OCI-LY7 (cell line): Measurements from ENCODE around the gene PLCB1. TPM values are rescaled to one million over a fixed set of nuclear protein-coding genes. Genes with fewer than 3 reads are reported as not detected.

ENCODE experiments used
- BruUV-seq: library from RNA; stranded (reverse); fragments of 400-500 nt; replicated peaks from 2 replicates; lab custom pipeline; 2021; lab: Mats Ljungman, UMichigan
- CTCF ChIA-PET: fragments of 300-600 bp; sonication (Branson Sonifier 250); formaldehyde crosslinking; loops from one replicate; lab custom pipeline; 2022; ENCODE audit warnings: antibody characterized with exemption; ENCODE audit not compliant: unreplicated experiment; lab: Charles Lee
- POLR2A ChIA-PET: fragments of 300-600 bp; sonication (Branson Sonifier 250); formaldehyde crosslinking; loops from one replicate; lab custom pipeline; 2022; ENCODE audit warnings: antibody characterized with exemption; lab: Charles Lee
- DNase-seq: peaks from one replicate; pipeline ENCODE4 v3.0.0-alpha.2; 2015; ENCODE audit warnings: low spot score
- H2AFZ ChIP-seq: fragments of 200-600 bp; sonication (generic), shearing (Covaris generic); 2 replicates; pipeline ENCODE4 v1.6.1; 2014; ENCODE audit warnings: mild to moderate bottlenecking, antibody characterized with exemption, low read length, moderate library complexity
- H3K27ac ChIP-seq: fragments of 200-600 bp; sonication (generic); 2 replicates; pipeline ENCODE4 v1.5.1; 2014; ENCODE audit warnings: mixed run types, low read depth, mild to moderate bottlenecking, moderate library complexity, low read length, inconsistent platforms; ENCODE audit not compliant: poor library complexity, severe bottlenecking
- H3K36me3 ChIP-seq: fragments of 200-600 bp; sonication (generic); 2 replicates; pipeline ENCODE4 v1.6.1; 2014; ENCODE audit warnings: mild to moderate bottlenecking, antibody characterized with exemption, low read length, moderate library complexity, mixed read lengths; ENCODE audit not compliant: insufficient read depth
- H3K4me1 ChIP-seq: fragments of 200-600 bp; sonication (generic); 2 replicates; pipeline ENCODE4 v1.5.1; 2014; ENCODE audit warnings: mild to moderate bottlenecking, low read length; ENCODE audit not compliant: insufficient read depth, poor library complexity, severe bottlenecking
- H3K4me2 ChIP-seq: fragments of 200-600 bp; sonication (generic); 2 replicates; pipeline ENCODE4 v1.6.1; 2014; ENCODE audit warnings: mild to moderate bottlenecking, low read length
- H3K4me3 ChIP-seq: fragments of 200-600 bp; sonication (generic); 2 replicates; pipeline ENCODE4 v1.5.1; 2014; ENCODE audit warnings: mild to moderate bottlenecking, low read depth, low read length; ENCODE audit not compliant: poor library complexity, severe bottlenecking
- H3K79me2 ChIP-seq: fragments of 200-600 bp; sonication (generic); 2 replicates; pipeline ENCODE4 v1.6.1; 2016; ENCODE audit warnings: low read depth, mild to moderate bottlenecking, low read length, moderate library complexity, mixed read lengths; ENCODE audit not compliant: insufficient read depth
- H3K9me2 ChIP-seq: fragments of 200-600 bp; sonication (generic); 2 replicates; pipeline ENCODE4 v1.6.1; 2016; ENCODE audit warnings: mild to moderate bottlenecking, low read length, mixed read lengths; ENCODE audit not compliant: insufficient read depth
- H3K9me3 ChIP-seq: fragments of 200-600 bp; sonication (generic); 2 replicates; pipeline ENCODE4 v1.6.1; 2014; ENCODE audit warnings: mild to moderate bottlenecking, mixed run types, low read length, mixed read lengths
- H4K20me1 ChIP-seq: fragments of 200-600 bp; sonication (generic); 2 replicates; pipeline ENCODE4 v1.6.1; 2014; ENCODE audit warnings: mild to moderate bottlenecking, antibody characterized with exemption, low read length, moderate library complexity, mixed read lengths; ENCODE audit not compliant: insufficient read depth
- EZH2phosphoT487 ChIP-seq: fragments of 200-600 bp; sonication (generic); IDR thresholded peaks from 2 replicates; pipeline ENCODE4 v1.6.1; 2018; ENCODE audit warnings: low read depth, borderline replicate concordance, mild to moderate bottlenecking, mixed run types, antibody characterized with exemption, low read length, moderate library complexity, mixed read lengths
- intact Hi-C: fragments of 100-400 bp; cut with micrococcal nuclease; formaldehyde crosslinking; loops from one replicate; pipeline ENCODE4 v1.10.0; 2022; ENCODE audit not compliant: unreplicated experiment
- total RNA-seq, 2 experiments: library from RNA; depleted of rRNA in 1 of 2; stranded (reverse); fragments of >200 nt in 1 of 2; shearing (Covaris generic) in 1 of 2; gene quantifications; 2 replicates each; pipeline ENCODE4 v1.2.3, GENCODE V29; 2014 to 2022
- TF ChIP-seq, protein P1 (sequence below): fragments of 200-600 bp; sonication (generic); conservative IDR thresholded peaks from 2 replicates; pipeline ENCODE4 v1.5.1; 2014; ENCODE audit warnings: mild to moderate bottlenecking, antibody characterized with exemption, low read length, moderate library complexity, mixed read lengths

Gene PLCB1
- total RNA-seq, 2 experiments from 2014 or later, result 14.6 to 30.5 TPM

DNA sequence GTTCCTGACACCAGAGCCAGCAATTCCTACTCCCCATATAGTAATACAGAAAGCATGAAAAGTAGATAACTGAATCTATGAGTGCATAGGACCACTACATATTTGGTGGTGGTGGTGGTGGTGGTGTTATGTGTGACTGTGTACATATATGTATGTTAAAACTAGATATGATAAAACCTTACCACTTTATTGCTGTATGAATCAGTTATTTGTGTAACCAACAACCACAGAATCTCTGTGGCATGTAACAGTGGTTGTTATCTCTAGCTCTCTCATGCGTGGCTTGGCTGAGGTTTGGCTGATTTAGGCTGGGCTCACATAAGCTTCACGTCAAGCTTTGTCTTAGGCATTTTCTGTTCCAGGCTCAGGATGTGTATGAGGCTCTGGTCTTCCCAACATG is 55.7 kb downstream of the PLCB1 start:
- peaks cover 6% of the 10 kb centered on the region; the same call in 1 of the 2 replicates for H3K36me3 ChIP-seq
- H3K4me1 ChIP-seq, result no peaks in the 10 kb centered on the region
- H3K27ac ChIP-seq, result no peak overlapping the region
- no peak for TF ChIP-seq EZH2phosphoT487
- TF ChIP-seq, protein P1, sequence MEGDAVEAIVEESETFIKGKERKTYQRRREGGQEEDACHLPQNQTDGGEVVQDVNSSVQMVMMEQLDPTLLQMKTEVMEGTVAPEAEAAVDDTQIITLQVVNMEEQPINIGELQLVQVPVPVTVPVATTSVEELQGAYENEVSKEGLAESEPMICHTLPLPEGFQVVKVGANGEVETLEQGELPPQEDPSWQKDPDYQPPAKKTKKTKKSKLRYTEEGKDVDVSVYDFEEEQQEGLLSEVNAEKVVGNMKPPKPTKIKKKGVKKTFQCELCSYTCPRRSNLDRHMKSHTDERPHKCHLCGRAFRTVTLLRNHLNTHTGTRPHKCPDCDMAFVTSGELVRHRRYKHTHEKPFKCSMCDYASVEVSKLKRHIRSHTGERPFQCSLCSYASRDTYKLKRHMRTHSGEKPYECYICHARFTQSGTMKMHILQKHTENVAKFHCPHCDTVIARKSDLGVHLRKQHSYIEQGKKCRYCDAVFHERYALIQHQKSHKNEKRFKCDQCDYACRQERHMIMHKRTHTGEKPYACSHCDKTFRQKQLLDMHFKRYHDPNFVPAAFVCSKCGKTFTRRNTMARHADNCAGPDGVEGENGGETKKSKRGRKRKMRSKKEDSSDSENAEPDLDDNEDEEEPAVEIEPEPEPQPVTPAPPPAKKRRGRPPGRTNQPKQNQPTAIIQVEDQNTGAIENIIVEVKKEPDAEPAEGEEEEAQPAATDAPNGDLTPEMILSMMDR, result no peak
- no peak for DNase-seq
- peaks cover 5% of the 10 kb centered on the region; the same call in 1 of the 2 replicates for H3K9me3 ChIP-seq
- no peak overlapping the region for H3K4me3 ChIP-seq
- intact Hi-C loops, result no loop called here
- no peaks in the 10 kb centered on the region; the same call in 1 of the 2 replicates for H3K79me2 ChIP-seq
- H3K4me2 ChIP-seq, result no peak overlapping the region
- H2AFZ ChIP-seq, result no peak overlapping the region
- BruUV-seq, result no TSS peak
- H3K9me2 ChIP-seq, result no peaks in the 10 kb centered on the region
- no peaks in the 10 kb centered on the region for H4K20me1 ChIP-seq
- ChIA-PET POLR2A (no interaction called here), CTCF (no interaction called here)

DNA sequence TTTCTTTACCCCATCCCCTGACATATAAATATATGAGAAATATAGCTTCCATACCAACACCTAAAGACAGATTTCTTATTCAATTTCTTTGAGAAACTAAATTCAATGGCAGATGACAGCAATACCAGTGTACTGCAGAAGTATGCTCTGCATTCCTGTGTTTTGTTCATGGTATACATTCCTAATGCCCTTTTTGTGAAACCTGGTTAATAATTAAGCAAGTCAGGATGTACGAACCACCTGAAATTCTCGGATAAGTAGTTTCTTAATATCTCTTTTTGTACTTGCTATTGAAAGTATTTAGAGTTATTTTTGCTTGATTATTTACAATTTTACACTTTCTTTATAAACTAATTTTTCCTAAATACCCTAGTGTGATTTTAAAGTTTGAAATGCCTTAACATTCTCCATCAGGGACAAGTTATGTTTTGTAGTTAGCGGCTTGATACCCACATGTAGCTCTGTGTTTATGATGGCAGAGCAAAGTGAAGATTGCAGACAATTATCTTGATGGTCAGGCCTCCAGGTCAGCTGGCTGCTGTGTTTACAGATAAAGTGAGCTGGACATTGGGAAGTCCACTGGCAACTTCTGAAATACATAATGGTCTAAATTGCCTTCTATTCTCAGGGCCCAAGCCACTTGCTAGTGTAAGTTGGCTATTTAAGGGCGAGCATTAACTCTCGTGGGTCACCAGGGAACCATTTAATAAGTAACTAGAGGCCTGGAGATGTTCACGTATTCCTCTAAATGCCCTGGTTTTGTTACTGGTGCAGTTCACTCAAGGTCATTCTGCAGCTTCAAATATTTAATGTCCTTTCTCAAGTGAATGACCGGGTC is 58.2 kb downstream of the PLCB1 start:
- ChIA-PET CTCF (no interaction called here), POLR2A (interaction anchor here (1.4 kb wide), 1 partner anchor 11 kb away, joined by 4 read pairs; no protein-coding TSS in a partner anchor)
- peaks cover 19% of the 10 kb centered on the region for H3K9me3 ChIP-seq
- intact Hi-C loops, result no loop called here
- no peaks in the 10 kb centered on the region for H3K79me2 ChIP-seq
- no peaks in the 10 kb centered on the region for H4K20me1 ChIP-seq
- H3K4me3 ChIP-seq, result no peak overlapping the region
- TF ChIP-seq, protein P1, result no peak
- TF ChIP-seq EZH2phosphoT487, result no peak
- no peak for DNase-seq
- no peak overlapping the region for H3K27ac ChIP-seq
- no TSS peak for BruUV-seq
- H3K4me2 ChIP-seq, result no peak overlapping the region
- no peaks in the 10 kb centered on the region for H3K9me2 ChIP-seq
- no peak overlapping the region for H2AFZ ChIP-seq
- H3K36me3 ChIP-seq, result peaks cover 7% of the 10 kb centered on the region; the same call in 1 of the 2 replicates
- H3K4me1 ChIP-seq, result no peaks in the 10 kb centered on the region

DNA sequence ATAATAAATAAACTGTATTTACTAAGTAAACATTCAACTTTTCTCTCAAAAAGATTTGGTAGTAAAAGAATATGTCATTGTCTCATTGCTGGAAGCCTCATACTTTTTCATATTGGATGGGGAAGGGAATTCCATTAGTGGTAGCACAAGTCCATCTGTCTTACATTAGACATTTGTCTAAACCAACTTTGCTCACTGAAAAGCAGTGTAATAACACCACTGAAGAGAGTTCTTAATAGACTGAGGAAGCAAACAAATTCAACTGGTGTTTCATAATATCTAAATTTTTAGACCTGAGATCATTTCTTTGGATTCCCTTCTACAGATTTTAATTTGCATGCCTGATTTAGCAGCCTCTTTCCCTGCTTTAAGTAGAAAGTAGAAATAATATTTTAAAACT is 62.7 kb downstream of the PLCB1 start:
- H2AFZ ChIP-seq, result no peak overlapping the region
- H3K79me2 ChIP-seq, result no peaks in the 10 kb centered on the region
- no peak overlapping the region for H3K27ac ChIP-seq
- H3K9me3 ChIP-seq, result peaks cover 25% of the 10 kb centered on the region
- no TSS peak for BruUV-seq
- H3K9me2 ChIP-seq, result no peaks in the 10 kb centered on the region
- POLR2A ChIA-PET, result no interaction called here
- intact Hi-C loops, result no loop called here
- DNase-seq, result no peak
- TF ChIP-seq, protein P1, result no peak
- TF ChIP-seq EZH2phosphoT487, result no peak
- CTCF ChIA-PET, result no interaction called here
- H4K20me1 ChIP-seq, result no peaks in the 10 kb centered on the region
- H3K4me3 ChIP-seq, result no peak overlapping the region
- H3K4me2 ChIP-seq, result no peak overlapping the region
- H3K4me1 ChIP-seq, result no peaks in the 10 kb centered on the region
- peaks cover 7% of the 10 kb centered on the region; the same call in 1 of the 2 replicates for H3K36me3 ChIP-seq
